HepG2 (cell line): Measurements from ENCODE around the gene NKAIN4.

Experiments
- CBX2 ChIP-seq, 2 experiments: fragments of 200-600 bp in 1 of 2; sonication (generic); formaldehyde crosslinking in 1 of 2; IDR thresholded peaks; 2 replicates each; pipeline versions ENCODE4 v1.7.0 to v1.8.1; 2018 to 2022; ENCODE audit warnings: low read depth in 2 of 2, low read length in 1 of 2, mild to moderate bottlenecking in 1 of 2, missing genetic modification reagents in 1 of 2
- EZH2 ChIP-seq: conservative IDR thresholded peaks from 2 replicates; pipeline ENCODE4 v1.6.1; 2012; ENCODE audit warnings: mild to moderate bottlenecking, low read depth, low read length, moderate library complexity
- MAFK ChIP-seq, 2 experiments: IDR thresholded peaks in 1 of 2; conservative IDR thresholded peaks in 1 of 2; 2 replicates each; pipeline ENCODE4 v1.6.1; 2011; ENCODE audit warnings: improper control_type of control experiment in 2 of 2, low read length in 2 of 2
- TGIF2 ChIP-seq: IDR thresholded peaks from 2 replicates; pipeline ENCODE4 v1.6.1; 2016; ENCODE audit warnings: control low read depth, missing compliant biosample characterization
- ZNF552 ChIP-seq: sonication (generic); formaldehyde crosslinking; IDR thresholded peaks from 2 replicates; pipeline ENCODE4 v1.9.0; 2022; ENCODE audit warnings: missing genetic modification reagents, mild to moderate bottlenecking, borderline replicate concordance

GRCh38 chr20:63258781-63259180, 4.5 kb upstream of the NKAIN4 start:
- TF ChIP-seq TGIF2 (no peak), CBX2 (IDR thresholded peaks at IDR 0.05; ENCODE audit: low read depth, low read length) (no peak), CBX2 (CRISPR knock-in tag; IDR thresholded peaks at IDR 0.05; ENCODE audit: low read depth) (no peak), ZNF552 (CRISPR knock-in tag) (no peak), MAFK (conservative IDR thresholded peaks at IDR 0.05 in 1 of 2, IDR thresholded peaks at IDR 0.05 in 1 of 2; ENCODE audit: low read length in 2 of 2) (no peak), EZH2 (no peak)
